Astrocyte (in vitro differentiated cells and primary cell): Measurements from ENCODE around the gene VPS13C.

Source experiments
- CTCF ChIP-seq: IDR thresholded peaks from 2 replicates; pipeline ENCODE4 v1.5.1; 2011; ENCODE audit warnings: low read depth, mild to moderate bottlenecking, inconsistent platforms, low read length, moderate library complexity; ENCODE audit not compliant: insufficient read depth
- EZH2 ChIP-seq: IDR thresholded peaks from 2 replicates; pipeline ENCODE4 v1.6.1; 2012; ENCODE audit warnings: mild to moderate bottlenecking, low read length, inconsistent platforms; ENCODE audit not compliant: insufficient read depth

GRCh38 chr15:61827131-61827530, 233.1 kb downstream of the VPS13C start:
- TF ChIP-seq CTCF, result no peak
- no peak for TF ChIP-seq EZH2
